H1 (cell line): Measurements from ENCODE around the gene SRGAP3. TPM values are rescaled to one million over a fixed set of nuclear protein-coding genes. Genes with fewer than 3 reads are reported as not detected.

Experiments used
- CTCF ChIA-PET: fragments of 300-600 bp; sonication (Branson Sonifier 250); formaldehyde crosslinking; loops from one replicate; lab custom pipeline; 2021; ENCODE audit not compliant: partially characterized antibody; lab: Charles Lee
- POLR2A ChIA-PET: fragments of 300-600 bp; sonication (Branson Sonifier 250); formaldehyde crosslinking; loops from one replicate; lab custom pipeline; 2021; ENCODE audit warnings: inconsistent platforms; ENCODE audit not compliant: partially characterized antibody; lab: Charles Lee
- DNase-seq, 2 experiments: peaks; one replicate each; pipeline versions ENCODE4 v3.0.0 to v3.0.0-alpha.2; 2010 to 2022; ENCODE audit warnings: low spot score in 2 of 2, low read depth in 1 of 2, mixed read lengths in 1 of 2
- FAIRE-seq: peaks from 2 replicates; lab custom pipeline; 2011; peaks lifted over from hg19 to GRCh38; lab: Jason Lieb, UNC
- H2AFZ ChIP-seq: 2 replicates; pipeline ENCODE4 v1.8.1; 2012; ENCODE audit warnings: low read length, inconsistent platforms
- H2AK5ac ChIP-seq: 2 replicates; pipeline ENCODE4 v1.6.1; 2013; ENCODE audit warnings: low read depth, low read length
- H2BK120ac ChIP-seq: replicated peaks from 2 replicates; pipeline ENCODE3; 2013; ENCODE audit warnings: low read depth, low read length, inconsistent platforms
- H2BK12ac ChIP-seq: 2 replicates; pipeline ENCODE4 v1.6.1; 2013; ENCODE audit warnings: low read depth, low read length
- H2BK15ac ChIP-seq: 2 replicates; pipeline ENCODE4 v1.6.1; 2013; ENCODE audit warnings: low read length
- H2BK20ac ChIP-seq: 2 replicates; pipeline ENCODE4 v1.6.1; 2013; ENCODE audit warnings: low read length
- H2BK5ac ChIP-seq: 2 replicates; pipeline ENCODE4 v1.6.1; 2013; ENCODE audit warnings: low read depth, low read length
- H3K14ac ChIP-seq: 2 replicates; pipeline ENCODE4 v1.6.1; 2013; ENCODE audit warnings: inconsistent platforms; ENCODE audit not compliant: insufficient read length
- H3K18ac ChIP-seq: 2 replicates; pipeline ENCODE4 v1.6.1; 2013; ENCODE audit warnings: low read length; ENCODE audit errors: extremely low read depth
- H3K23ac ChIP-seq: 2 replicates; pipeline ENCODE4 v1.6.1; 2013; ENCODE audit warnings: inconsistent platforms; ENCODE audit not compliant: insufficient read length
- H3K23me2 ChIP-seq: 2 replicates; pipeline ENCODE4 v1.6.1; 2013; ENCODE audit warnings: low read depth, low read length
- H3K27ac ChIP-seq: 2 replicates; pipeline ENCODE4 v1.6.1; 2011; ENCODE audit warnings: low read depth, low read length, inconsistent platforms
- H3K27me3 ChIP-seq, 4 experiments: replicated peaks in 1 of 4; 1 replicate in 1 of 4; 2 replicates in 3 of 4; pipeline versions ENCODE4 v1.6.1 to v1.8.1; 2011 to 2013; ENCODE audit warnings: low read length in 3 of 4, mild to moderate bottlenecking in 3 of 4, inconsistent platforms in 2 of 4, mixed read lengths in 2 of 4, moderate library complexity in 1 of 4; ENCODE audit not compliant: control insufficient read depth in 3 of 4, insufficient read depth in 3 of 4; ENCODE audit errors: extremely low read depth in 1 of 4
- H3K36me3 ChIP-seq, 4 experiments: 2 replicates each; pipeline versions ENCODE4 v1.6.1 to v1.8.1; 2011 to 2013; ENCODE audit warnings: mild to moderate bottlenecking in 4 of 4, low read length in 3 of 4, moderate library complexity in 2 of 4, control low read depth in 1 of 4, inconsistent platforms in 1 of 4; ENCODE audit not compliant: insufficient read depth in 4 of 4, control insufficient read depth in 2 of 4
- H3K4ac ChIP-seq: replicated peaks from 2 replicates; pipeline ENCODE3; 2013; ENCODE audit warnings: low read length, low read depth, mixed read lengths, inconsistent platforms; ENCODE audit not compliant: insufficient read length
- H3K4me1 ChIP-seq, 4 experiments: replicated peaks in 1 of 4; 1 replicate in 1 of 4; 2 replicates in 3 of 4; pipeline versions ENCODE4 v1.6.1 to v1.8.1; 2011 to 2013; ENCODE audit warnings: low read length in 3 of 4, inconsistent platforms in 2 of 4, mixed read lengths in 1 of 4; ENCODE audit not compliant: insufficient read depth in 4 of 4, control insufficient read depth in 3 of 4
- H3K4me2 ChIP-seq, 2 experiments: 2 replicates each; pipeline versions ENCODE4 v1.6.1 to v1.8.1; 2011 to 2013; ENCODE audit warnings: low read depth in 2 of 2, low read length in 2 of 2, control low read depth in 1 of 2, inconsistent platforms in 1 of 2, mild to moderate bottlenecking in 1 of 2; ENCODE audit not compliant: insufficient read depth in 1 of 2
- H3K4me3 ChIP-seq, 4 experiments: fragments of 200-600, 300-600 bp in 1 of 4; sonication (generic), shearing (Covaris generic), sonication (Bioruptor Twin) in 1 of 4; 2 replicates each; pipeline versions ENCODE4 v1.5.1 to v1.8.1; 2011 to 2016; ENCODE audit warnings: low read length in 4 of 4, low read depth in 3 of 4, control low read depth in 2 of 4, inconsistent platforms in 2 of 4, mild to moderate bottlenecking in 2 of 4, mixed read lengths in 1 of 4, moderate library complexity in 1 of 4; ENCODE audit not compliant: insufficient read depth in 2 of 4; ENCODE audit errors: extremely low read depth in 1 of 4
- H3K56ac ChIP-seq: replicated peaks from 2 replicates; pipeline ENCODE3; 2013; ENCODE audit warnings: low read depth, mild to moderate bottlenecking, mixed read lengths, low read length, inconsistent platforms; ENCODE audit not compliant: insufficient read length
- H3K79me1 ChIP-seq: 2 replicates; pipeline ENCODE4 v1.6.1; 2013; ENCODE audit warnings: low read depth, low read length, control low read depth
- H3K79me2 ChIP-seq, 2 experiments: 2 replicates each; pipeline versions ENCODE4 v1.6.1 to v1.8.1; 2012 to 2013; ENCODE audit warnings: low read length in 2 of 2, mild to moderate bottlenecking in 2 of 2, inconsistent platforms in 1 of 2; ENCODE audit not compliant: insufficient read depth in 2 of 2, control insufficient read depth in 1 of 2
- H3K9ac ChIP-seq, 4 experiments: replicated peaks in 1 of 4; 1 replicate in 1 of 4; 2 replicates in 3 of 4; pipeline versions ENCODE4 v1.6.1 to v1.8.1; 2011 to 2013; ENCODE audit warnings: low read depth in 3 of 4, low read length in 3 of 4, control low read depth in 2 of 4, mild to moderate bottlenecking in 2 of 4, moderate library complexity in 2 of 4, inconsistent platforms in 1 of 4; ENCODE audit errors: extremely low read depth in 1 of 4
- H3K9me3 ChIP-seq, 2 experiments: 2 replicates each; pipeline versions ENCODE4 v1.6.1 to v1.8.1; 2012 to 2013; ENCODE audit warnings: mild to moderate bottlenecking in 2 of 2, moderate library complexity in 2 of 2, control low read depth in 1 of 2, inconsistent platforms in 1 of 2, low read depth in 1 of 2, low read length in 1 of 2, mixed read lengths in 1 of 2; ENCODE audit not compliant: insufficient read depth in 2 of 2
- H4K20me1 ChIP-seq, 2 experiments: replicated peaks in 1 of 2; 2 replicates each; pipeline versions ENCODE3 to v1.8.1; 2011 to 2013; ENCODE audit warnings: inconsistent platforms in 2 of 2, low read length in 2 of 2, mild to moderate bottlenecking in 1 of 2; ENCODE audit not compliant: insufficient read depth in 2 of 2, control insufficient read depth in 1 of 2
- H4K5ac ChIP-seq: 2 replicates; pipeline ENCODE4 v1.6.1; 2013; ENCODE audit warnings: low read length, low read depth, mixed read lengths, inconsistent platforms; ENCODE audit not compliant: insufficient read length
- H4K8ac ChIP-seq: 2 replicates; pipeline ENCODE4 v1.8.0; 2013; ENCODE audit warnings: mild to moderate bottlenecking, moderate library complexity, low read length, inconsistent platforms; ENCODE audit not compliant: insufficient read depth; ENCODE audit errors: extremely low read depth
- H4K91ac ChIP-seq: replicated peaks from 2 replicates; pipeline ENCODE3; 2013; ENCODE audit warnings: low read length, mixed read lengths, inconsistent platforms; ENCODE audit not compliant: insufficient read length
- CBX5 ChIP-seq: fragments of 300-800, 300-1000 bp; sonication (generic); IDR thresholded peaks from 2 replicates; pipeline ENCODE4 v1.7.1; 2016; ENCODE audit warnings: antibody characterized with exemption, low read length, low read depth
- CBX8 ChIP-seq: fragments of 300-800, 300-1000 bp; sonication (generic); IDR thresholded peaks from 2 replicates; pipeline ENCODE4 v1.7.1; 2016; ENCODE audit warnings: low read depth, low read length, borderline replicate concordance
- CEBPB ChIP-seq: IDR thresholded peaks from 2 replicates; pipeline ENCODE4 v1.6.1; 2012; ENCODE audit warnings: low read depth, low read length
- CTBP2 ChIP-seq: IDR thresholded peaks from 2 replicates; pipeline ENCODE4 v1.7.0; 2011; ENCODE audit warnings: borderline replicate concordance, mild to moderate bottlenecking, moderate library complexity, mixed read lengths, low read length; ENCODE audit not compliant: insufficient read depth, insufficient read length
- GABPA ChIP-seq: IDR thresholded peaks from 2 replicates; pipeline ENCODE4 v1.6.1; 2011; ENCODE audit warnings: mild to moderate bottlenecking, low read length, moderate library complexity, borderline replicate concordance; ENCODE audit not compliant: insufficient read depth
- RNF2 ChIP-seq: fragments of 200-900, 300-1000 bp; sonication (generic); IDR thresholded peaks from 2 replicates; pipeline ENCODE4 v1.7.1; 2016; ENCODE audit warnings: borderline replicate concordance, low read depth, mild to moderate bottlenecking, antibody characterized with exemption, low read length; ENCODE audit not compliant: poor library complexity, severe bottlenecking; ENCODE audit errors: missing control alignments
- SIN3A ChIP-seq, 2 experiments: IDR thresholded peaks in 1 of 2; conservative IDR thresholded peaks in 1 of 2; 2 replicates each; pipeline ENCODE4 v1.6.1; 2011 to 2012; ENCODE audit warnings: low read length in 2 of 2, improper control_type of control experiment in 1 of 2, low read depth in 1 of 2, mild to moderate bottlenecking in 1 of 2
- SP1 ChIP-seq: IDR thresholded peaks from 2 replicates; pipeline ENCODE4 v1.6.1; 2011; ENCODE audit warnings: low read depth, low read length
- ZNF274 ChIP-seq: IDR thresholded peaks from 2 replicates; pipeline ENCODE4 v1.7.0; 2012; ENCODE audit warnings: low read length, borderline replicate concordance; ENCODE audit errors: extremely low read depth
- WGBS, 2 experiments: shearing (Covaris generic) in 1 of 2; methylation state at CpG; one replicate each; pipeline versions ENCODE4 v1.1.6 to v1.1.7; 2013 to 2015; ENCODE audit warnings: low lambda C conversion rate in 2 of 2, mixed read lengths in 2 of 2, inconsistent platforms in 1 of 2, low coverage in 1 of 2, missing lambda C conversion rate in 1 of 2; ENCODE audit not compliant: insufficient replicate concordance in 2 of 2, insufficient coverage in 1 of 2, insufficient read length in 1 of 2; ENCODE audit errors: extremely low coverage in 1 of 2, missing lambda C conversion rate in 1 of 2; 5-methylcytosine and 5-hydroxymethylcytosine counted together
- polyA plus RNA-seq, 7 experiments: library from polyadenylated mRNA; depleted of rRNA in 3 of 7; stranded (reverse) in 5 of 7; unstranded in 2 of 7; fragments of >200 nt in 5 of 7; fragments of 200-250 nt in 2 of 7; gene quantifications; 1 replicate in 5 of 7; 2 replicates in 1 of 7; 4 replicates in 1 of 7; pipeline versions ENCODE4 v1.2.1 to v1.2.3, GENCODE V29; 2011 to 2013; ENCODE audit warnings: missing spikeins in 2 of 7, mixed read lengths in 2 of 7
- total RNA-seq: library from RNA; stranded (reverse); fragmentation: NEBNext Ultra II Directional; extraction: Animal tissue kit (Norgen Biotek cat#: 25700); gene quantifications from 2 replicates; pipeline ENCODE4 v1.2.1, GENCODE V29; 2021

SRGAP3 gene
- total and polyA plus RNA-seq, 2 of the 8 experiments (the other 6 are each of a cell fraction or from before 2014, with no cell fraction given): 5.8 to 11.4 TPM

GRCh38 chr3:9230596-9230995 lies 18.9 kb downstream of the SRGAP3 start:
- Histone ChIP-seq H2BK15ac (peak overlapping the region; percentile 32; the same call in 1 of the 2 replicates), H2AFZ (no peak overlapping the region), H3K23me2 (no peaks in the 10 kb centered on the region), H3K27ac (no peak overlapping the region), H4K8ac (no peak overlapping the region), H3K4me2 (peak overlapping the region in 1 of 2 experiments; percentile 26; a peak in 1 of 4 replicates), H2BK12ac (no peak overlapping the region), H2AK5ac (no peak overlapping the region), H3K56ac (no peak overlapping the region), H3K4ac (no peak overlapping the region), H2BK5ac (no peak overlapping the region), H3K14ac (no peak overlapping the region), H2BK120ac (no peak overlapping the region), H3K4me3 (no peak overlapping the region), H3K79me1 (no peaks in the 10 kb centered on the region), H3K18ac (no peak overlapping the region), H4K5ac (no peak overlapping the region), H3K9me3 (no peaks in the 10 kb centered on the region), H3K79me2 (no peaks in the 10 kb centered on the region), H3K36me3 (no peaks in the 10 kb centered on the region), H3K27me3 (no peaks in the 10 kb centered on the region), H3K23ac (no peak overlapping the region), H4K20me1 (no peaks in the 10 kb centered on the region), H4K91ac (no peak overlapping the region), H2BK20ac (no peak overlapping the region), H3K9ac (no peak overlapping the region), H3K4me1 (peaks cover 7 to 21% (median 14%) of the 10 kb centered on the region in 4 experiments)
- WGBS, 2 experiments: 81% methylated on average over 7 of the region's 8 CpGs; no CpG with 5 or more reads in 1 of the 2 experiments
- FAIRE-seq (no peak), DNase-seq (no peak)
- POLR2A ChIA-PET: interaction anchor here (1.1 kb wide), 1 partner anchor 18 kb away, joined by 3 read pairs; the partner anchor contains the start of gene SRGAP3
- TF ChIP-seq CEBPB (no peak), CBX5 (no peak), CTBP2 (no peak), ZNF274 (no peak), CBX8 (no peak), RNF2 (no peak), SIN3A (conservative IDR thresholded peaks at IDR 0.05 in 1 of 2, IDR thresholded peaks at IDR 0.05 in 1 of 2; ENCODE audit: low read depth in 1 of 2, low read length in 2 of 2) (no peak), SP1 (no peak), GABPA (no peak)
- CTCF ChIA-PET: no interaction called here
